Activated CD8-positive, alpha-beta memory T cell treated with anti-CD3 and anti-CD28 coated beads for 36 hours (primary cell): ENCODE measurements around the gene GLI1. TPM values are rescaled to one million over a fixed set of nuclear protein-coding genes. Genes with fewer than 3 reads are reported as not detected.
"Not testable (repeated sequence)": the region's sequence is repeated elsewhere in the genome, so short reads cannot be mapped to it uniquely, and the experiment has no call there.

Source experiments
- CTCF ChIA-PET: fragments of 350-600 bp; sonication (Branson Sonifier 250); formaldehyde crosslinking; loops from one replicate; lab custom pipeline; 2021; ENCODE audit warnings: antibody characterized with exemption; lab: Charles Lee
- POLR2A ChIA-PET: fragments of 350-600 bp; sonication (Branson Sonifier 250); formaldehyde crosslinking; loops from one replicate; lab custom pipeline; 2021; ENCODE audit warnings: antibody characterized with exemption; lab: Charles Lee
- total RNA-seq, 2 experiments: library from RNA; stranded (reverse); gene quantifications; one replicate each; pipeline ENCODE4 v1.2.3, GENCODE V29; 2021

GLI1 gene
- total RNA-seq, 2 experiments from 2014 or later: 0.46 to 0.50 TPM

DNA sequence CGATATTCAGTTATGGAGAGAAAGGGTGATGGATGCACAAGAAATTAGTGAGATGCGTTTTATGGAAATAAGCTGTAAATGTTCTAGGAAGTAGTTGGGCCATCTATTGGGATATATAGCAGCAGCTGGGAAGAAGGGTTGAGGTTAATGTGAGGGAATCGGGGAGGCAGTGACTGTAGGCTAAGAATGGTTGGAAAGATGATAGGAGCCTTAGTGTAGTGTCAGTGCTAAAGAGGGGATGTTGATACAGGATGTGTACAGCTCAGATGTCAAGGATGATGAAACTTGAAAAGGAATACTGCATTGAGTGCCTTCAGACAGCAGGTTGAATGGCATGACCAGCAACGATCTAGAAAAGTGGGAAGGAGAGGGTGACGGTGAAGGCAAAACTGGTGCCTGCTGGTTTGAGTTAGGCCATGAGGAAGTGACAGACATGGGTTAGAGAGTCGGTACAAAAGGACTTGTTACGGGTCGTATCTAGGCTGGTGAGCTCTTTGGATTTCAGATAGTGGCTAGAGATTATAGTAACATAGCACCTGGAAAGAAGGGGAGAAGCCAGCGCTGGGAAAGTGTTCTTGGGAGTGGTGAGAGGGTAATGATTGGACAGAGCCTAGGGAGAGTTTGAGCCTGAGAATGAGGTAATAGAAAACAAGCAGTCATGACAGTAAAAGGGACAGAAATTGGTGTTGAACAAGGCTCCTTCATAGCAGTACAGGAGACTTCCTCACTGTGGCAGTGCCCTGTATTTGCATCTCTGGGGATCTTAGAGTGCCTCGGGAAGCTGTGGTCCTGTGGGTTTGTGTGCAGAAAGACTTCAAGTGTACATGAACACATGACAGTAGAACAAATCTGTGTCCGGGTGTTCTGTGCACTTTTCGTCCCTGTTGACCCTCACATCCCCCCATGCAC lies 37.9 kb downstream of the GLI1 start:
- ChIA-PET POLR2A (interaction anchor here (0.5 to 0.6 kb wide), 2 partner anchors 11 to 17 kb away, joined by 3 to 4 read pairs; no protein-coding TSS in a partner anchor), CTCF (interaction anchor here (0.7 to 1.4 kb wide), 3 partner anchors 22 to 256 kb away, joined by 3 read pairs; no protein-coding TSS in a partner anchor)

DNA sequence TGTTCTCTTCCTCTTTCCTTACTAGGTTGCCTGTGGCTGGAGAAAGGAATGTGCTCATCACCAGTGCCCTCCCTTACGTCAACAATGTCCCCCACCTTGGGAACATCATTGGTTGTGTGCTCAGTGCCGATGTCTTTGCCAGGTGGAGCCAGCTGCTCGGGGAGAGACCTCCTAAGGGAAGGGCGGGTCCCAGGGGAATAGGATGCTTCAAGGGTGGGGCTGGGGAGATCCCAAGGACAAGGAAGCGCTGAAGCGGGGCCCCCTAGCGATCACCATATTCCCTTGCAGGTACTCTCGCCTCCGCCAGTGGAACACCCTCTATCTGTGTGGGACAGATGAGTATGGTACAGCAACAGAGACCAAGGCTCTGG lies 38.5 kb downstream of the GLI1 start:
- ChIA-PET CTCF (no interaction called here), POLR2A (interaction anchor here (0.6 kb wide), 1 partner anchor 11 kb away, joined by 4 read pairs; no protein-coding TSS in a partner anchor)

DNA sequence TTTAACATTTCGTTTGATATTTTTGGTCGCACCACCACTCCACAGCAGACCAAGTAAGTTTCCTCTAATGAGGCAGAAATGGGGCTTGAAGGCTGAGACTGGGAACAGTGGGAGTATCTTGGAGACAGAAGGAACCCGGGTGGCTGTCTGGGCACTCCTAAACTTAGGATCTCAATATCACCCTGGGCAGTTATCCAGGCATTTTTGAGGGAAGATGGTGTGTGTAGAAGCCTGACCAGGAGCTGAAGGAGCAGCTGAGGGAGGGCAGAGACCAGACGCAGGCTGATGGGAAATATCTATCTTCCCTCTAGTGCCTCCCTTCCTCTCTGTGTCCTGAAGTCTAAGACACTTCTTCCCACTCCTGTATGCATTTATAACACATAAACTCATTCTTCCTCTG lies 39.0 kb downstream of the GLI1 start:
- POLR2A ChIA-PET: no interaction called here
- CTCF ChIA-PET: no interaction called here

DNA sequence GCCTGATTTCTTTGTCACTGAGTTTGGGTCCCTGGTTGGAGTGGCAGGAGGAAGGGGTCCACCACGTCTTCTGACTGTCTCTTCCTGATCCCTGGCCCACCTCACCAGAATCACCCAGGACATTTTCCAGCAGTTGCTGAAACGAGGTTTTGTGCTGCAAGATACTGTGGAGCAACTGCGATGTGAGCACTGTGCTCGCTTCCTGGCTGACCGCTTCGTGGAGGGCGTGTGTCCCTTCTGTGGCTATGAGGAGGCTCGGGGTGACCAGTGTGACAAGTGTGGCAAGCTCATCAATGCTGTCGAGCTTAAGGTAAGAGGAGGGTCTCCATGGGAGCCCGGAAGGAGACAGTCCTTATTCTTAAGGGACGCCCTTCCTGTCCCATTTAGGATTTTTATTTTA lies 40.6 kb downstream of the GLI1 start:
- ChIA-PET CTCF (no interaction called here), POLR2A (no interaction called here)

DNA sequence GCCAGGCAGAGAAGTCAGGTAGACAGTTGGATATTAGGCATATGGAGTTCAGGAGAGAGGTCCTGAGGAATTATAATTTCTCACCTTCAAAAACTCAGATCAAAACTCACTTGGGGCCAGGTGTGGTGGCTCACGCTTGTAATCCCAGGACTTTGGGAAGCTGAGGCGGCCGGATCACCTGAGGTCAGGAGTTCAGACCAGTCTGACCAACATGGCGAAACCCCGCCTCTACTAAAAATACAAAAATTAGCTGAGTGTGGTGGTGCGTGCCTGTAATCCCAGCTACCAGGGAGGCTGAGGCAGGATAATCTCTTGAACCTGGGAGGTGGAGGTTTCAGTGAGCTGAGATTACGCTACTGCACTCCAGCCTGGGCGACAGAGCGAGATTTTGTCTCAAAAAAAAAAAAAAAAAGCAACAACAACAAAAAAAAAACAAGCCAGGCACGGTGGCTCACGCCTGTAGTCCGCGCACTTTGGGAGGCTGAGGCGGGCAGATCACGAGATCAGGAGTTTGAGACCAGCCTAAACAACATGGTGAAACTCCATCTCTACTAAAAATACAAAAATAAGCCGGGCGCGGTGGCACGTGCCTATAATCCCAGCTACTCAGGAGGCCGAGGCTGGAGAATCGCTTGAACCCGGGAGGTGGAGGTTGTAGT lies 42.9 kb downstream of the GLI1 start:
- CTCF ChIA-PET: interaction anchor here (0.6 kb wide), 2 partner anchors 22 to 100 kb away, joined by 3 to 4 read pairs; no protein-coding TSS in a partner anchor
- POLR2A ChIA-PET: interaction anchor here (0.6 to 1.4 kb wide), 2 partner anchors 13 to 238 kb away, joined by 3 to 9 read pairs; no protein-coding TSS in a partner anchor

DNA sequence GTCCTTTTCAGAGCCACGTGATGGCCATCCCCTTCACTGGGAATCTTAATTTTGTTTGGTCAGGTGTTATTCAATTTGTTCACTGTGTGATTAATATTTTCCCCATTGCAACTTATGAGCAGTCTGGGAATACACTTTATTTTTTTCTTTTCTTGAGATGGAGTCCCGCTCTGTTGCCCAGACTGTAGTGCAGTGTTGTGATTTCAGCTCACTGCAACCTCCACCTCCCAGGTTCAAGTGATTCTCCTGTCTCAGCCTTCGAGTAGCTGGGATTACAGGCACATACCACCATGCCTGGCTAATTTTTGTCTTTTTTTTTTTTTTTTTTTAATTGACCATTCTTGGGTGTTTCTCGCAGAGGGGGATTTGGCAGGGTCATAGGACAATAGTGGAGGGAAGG lies 47.0 kb downstream of the GLI1 start:
- CTCF ChIA-PET: interaction anchor here (1.1 kb wide), 1 partner anchor 10 kb away, joined by 3 read pairs; no protein-coding TSS in a partner anchor
- POLR2A ChIA-PET: not testable (repeated sequence)

DNA sequence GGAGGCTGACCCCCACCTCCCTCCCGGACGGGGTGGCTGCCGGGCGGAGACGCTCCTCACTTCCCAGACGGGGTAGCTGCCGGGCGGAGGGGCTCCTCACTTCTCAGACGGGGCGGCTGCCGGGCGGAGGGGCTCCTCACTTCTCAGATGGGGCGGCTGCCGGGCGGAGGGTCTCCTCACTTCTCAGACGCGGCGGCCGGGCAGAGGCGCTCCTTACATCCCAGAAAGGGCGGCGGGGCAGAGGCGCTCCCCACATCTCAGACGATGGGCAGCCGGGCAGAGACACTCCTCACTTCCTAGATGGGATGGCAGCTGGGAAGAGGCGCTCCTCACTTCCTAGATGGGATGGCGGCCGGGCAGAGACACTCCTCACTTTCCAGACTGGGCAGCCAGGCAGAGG lies 48.2 kb downstream of the GLI1 start:
- POLR2A ChIA-PET, CTCF ChIA-PET: not testable (repeated sequence)

DNA sequence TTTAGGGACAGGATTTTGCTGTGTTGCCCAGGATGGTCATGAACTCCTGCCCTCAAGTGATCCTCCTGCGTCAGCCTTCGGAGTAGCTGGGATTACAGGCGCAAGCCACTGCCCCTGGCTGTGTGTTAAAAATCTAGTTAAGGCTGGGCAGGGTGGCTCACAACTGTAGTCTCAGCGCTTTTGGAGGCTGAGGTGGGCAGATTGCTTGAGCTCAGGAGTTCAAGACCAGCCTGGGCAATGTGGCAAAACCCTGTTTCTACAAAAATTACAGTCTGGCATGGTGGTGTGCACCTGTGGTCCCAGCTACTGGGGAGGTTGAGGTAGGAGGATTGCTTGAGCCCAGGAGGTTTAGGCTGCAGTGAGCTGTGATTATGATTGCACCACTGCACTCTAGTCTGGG lies 51.6 kb downstream of the GLI1 start:
- POLR2A ChIA-PET: interaction anchor here (1.0 kb wide), 1 partner anchor 9 kb away, joined by 5 read pairs; no protein-coding TSS in a partner anchor
- CTCF ChIA-PET: interaction anchor here (0.7 kb wide), 1 partner anchor 100 kb away, joined by 3 read pairs; no protein-coding TSS in a partner anchor

DNA sequence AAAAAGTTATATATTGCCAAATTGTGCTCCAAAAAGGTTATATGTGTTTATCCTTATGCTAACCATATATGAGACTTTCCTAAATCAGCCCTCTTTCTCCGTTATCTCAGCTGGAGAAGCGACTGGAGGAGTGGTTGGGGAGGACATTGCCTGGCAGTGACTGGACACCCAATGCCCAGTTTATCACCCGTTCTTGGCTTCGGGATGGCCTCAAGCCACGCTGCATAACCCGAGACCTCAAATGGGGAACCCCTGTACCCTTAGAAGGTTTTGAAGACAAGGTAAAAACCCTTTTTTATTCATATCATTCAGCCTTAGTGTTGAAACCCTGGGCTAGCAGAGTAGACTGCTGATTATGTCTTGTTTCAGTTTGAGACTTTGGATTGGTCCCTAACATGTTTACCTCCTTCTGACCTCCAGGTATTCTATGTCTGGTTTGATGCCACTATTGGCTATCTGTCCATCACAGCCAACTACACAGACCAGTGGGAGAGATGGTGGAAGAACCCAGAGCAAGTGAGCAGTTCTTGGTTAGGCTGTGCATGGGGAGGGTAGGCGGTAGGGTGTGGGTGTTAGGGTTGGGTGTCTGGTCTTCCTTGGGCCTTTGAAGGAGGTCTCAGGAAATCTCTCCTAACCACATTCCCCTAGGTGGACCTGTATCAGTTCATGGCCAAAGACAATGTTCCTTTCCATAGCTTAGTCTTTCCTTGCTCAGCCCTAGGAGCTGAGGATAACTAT lies 52.2 kb downstream of the GLI1 start:
- CTCF ChIA-PET: interaction anchor here (0.7 kb wide), 1 partner anchor 100 kb away, joined by 3 read pairs; no protein-coding TSS in a partner anchor
- POLR2A ChIA-PET: interaction anchor here (1.0 kb wide), 1 partner anchor 8 kb away, joined by 5 read pairs; no protein-coding TSS in a partner anchor

DNA sequence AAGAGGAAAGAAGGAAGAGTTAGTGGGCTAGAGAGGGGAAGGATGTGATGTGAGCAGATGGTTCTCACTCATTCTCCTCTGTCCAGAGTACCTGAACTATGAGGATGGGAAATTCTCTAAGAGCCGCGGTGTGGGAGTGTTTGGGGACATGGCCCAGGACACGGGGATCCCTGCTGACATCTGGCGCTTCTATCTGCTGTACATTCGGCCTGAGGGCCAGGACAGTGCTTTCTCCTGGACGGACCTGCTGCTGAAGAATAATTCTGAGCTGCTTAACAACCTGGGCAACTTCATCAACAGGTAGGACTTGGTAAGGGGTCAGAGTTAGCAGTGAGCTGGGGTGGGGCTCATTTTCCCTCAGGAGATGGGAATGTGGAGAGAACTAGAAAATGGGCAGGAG lies 53.1 kb downstream of the GLI1 start:
- ChIA-PET CTCF (no interaction called here), POLR2A (no interaction called here)

DNA sequence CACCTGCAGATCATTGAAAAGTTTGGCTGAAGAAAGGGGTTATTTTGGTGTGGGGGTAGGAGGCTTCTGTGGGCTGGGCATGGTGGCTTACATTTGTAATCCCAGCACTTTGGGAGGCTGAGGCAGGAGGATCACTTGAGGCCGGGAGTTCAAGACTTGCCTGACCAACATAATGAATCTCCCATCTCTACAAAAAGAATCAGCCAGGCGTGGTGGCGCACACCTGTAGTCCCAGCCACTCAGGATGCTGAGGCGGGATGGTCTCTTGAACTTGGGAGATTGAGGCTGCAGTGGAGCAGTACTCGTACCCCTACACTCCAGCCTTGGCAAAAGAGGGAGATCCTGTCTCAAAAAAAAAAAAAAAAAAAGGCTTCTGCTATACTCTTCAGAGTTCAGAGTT lies 53.7 kb downstream of the GLI1 start:
- CTCF ChIA-PET: interaction anchor here (0.6 kb wide), 1 partner anchor 76 kb away, joined by 3 read pairs; no protein-coding TSS in a partner anchor

DNA sequence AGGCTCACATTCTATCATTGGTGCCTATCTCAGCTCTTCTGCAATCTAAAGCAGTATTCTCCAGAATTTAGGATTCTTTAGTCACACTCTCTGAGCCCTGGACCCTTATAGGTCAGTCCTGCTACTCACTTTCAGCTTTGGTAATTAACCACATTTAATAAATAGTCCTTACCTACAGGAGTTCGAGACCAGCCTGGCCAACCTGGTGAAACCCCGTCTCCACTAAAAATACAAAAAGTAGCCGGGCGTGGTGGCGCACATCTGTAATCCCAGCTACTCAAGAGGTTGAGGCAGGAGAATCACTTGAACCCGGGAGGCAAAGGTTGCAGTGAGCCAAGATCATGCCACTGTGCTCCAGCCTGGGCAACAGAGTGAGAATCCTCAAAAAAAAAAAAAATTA lies 54.1 kb downstream of the GLI1 start:
- ChIA-PET CTCF (interaction anchor here (0.6 kb wide), 1 partner anchor 76 kb away, joined by 3 read pairs; no protein-coding TSS in a partner anchor), POLR2A (interaction anchor here (0.5 kb wide), 1 partner anchor 8 kb away, joined by 3 read pairs; no protein-coding TSS in a partner anchor)

More for the DNA sequence above, 53.7 kb downstream of the GLI1 start:
- POLR2A ChIA-PET: interaction anchor here (0.5 kb wide), 1 partner anchor 8 kb away, joined by 3 read pairs; no protein-coding TSS in a partner anchor

DNA sequence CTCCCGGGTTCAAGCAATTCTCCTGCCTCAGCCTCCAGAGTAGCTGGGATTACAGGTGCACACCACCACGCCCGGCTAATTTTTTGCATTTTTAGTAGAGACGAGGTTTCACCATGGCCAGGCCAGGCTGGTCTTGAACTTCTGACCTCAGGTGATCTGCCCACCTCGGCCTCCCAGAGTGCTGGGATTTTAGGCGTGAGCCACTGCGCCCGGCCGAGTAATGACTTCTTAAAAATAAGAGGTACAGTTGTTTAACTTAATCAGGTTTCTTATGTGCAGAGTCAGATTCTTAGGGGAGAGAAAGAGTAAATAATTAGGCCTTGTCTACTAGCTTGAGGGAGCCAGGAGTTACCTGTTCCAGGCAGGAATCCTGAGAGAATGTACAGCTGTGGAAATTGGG lies 54.7 kb downstream of the GLI1 start:
- POLR2A ChIA-PET: not testable (repeated sequence)
- CTCF ChIA-PET: interaction anchor here (0.5 kb wide), 1 partner anchor 20 kb away, joined by 3 read pairs; no protein-coding TSS in a partner anchor

DNA sequence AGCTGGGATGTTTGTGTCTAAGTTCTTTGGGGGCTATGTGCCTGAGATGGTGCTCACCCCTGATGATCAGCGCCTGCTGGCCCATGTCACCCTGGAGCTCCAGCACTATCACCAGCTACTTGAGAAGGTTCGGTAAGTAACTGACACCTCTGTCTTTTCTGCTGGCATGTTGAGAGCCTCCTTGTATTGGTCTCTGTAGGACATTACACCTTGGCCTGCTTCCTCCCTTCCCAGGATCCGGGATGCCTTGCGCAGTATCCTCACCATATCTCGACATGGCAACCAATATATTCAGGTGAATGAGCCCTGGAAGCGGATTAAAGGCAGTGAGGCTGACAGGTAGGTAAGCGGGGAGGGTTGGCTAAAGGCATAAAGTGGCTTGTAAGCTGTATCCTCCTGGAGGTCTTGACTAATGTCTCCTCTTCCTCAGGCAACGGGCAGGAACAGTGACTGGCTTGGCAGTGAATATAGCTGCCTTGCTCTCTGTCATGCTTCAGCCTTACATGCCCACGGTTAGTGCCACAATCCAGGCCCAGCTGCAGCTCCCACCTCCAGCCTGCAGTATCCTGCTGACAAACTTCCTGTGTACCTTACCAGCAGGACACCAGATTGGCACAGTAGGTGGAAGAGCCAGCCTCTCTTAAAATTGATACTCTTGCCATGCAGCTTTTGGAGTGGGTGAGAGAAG lies 55.3 kb downstream of the GLI1 start:
- CTCF ChIA-PET: no interaction called here
- POLR2A ChIA-PET: no interaction called here

DNA sequence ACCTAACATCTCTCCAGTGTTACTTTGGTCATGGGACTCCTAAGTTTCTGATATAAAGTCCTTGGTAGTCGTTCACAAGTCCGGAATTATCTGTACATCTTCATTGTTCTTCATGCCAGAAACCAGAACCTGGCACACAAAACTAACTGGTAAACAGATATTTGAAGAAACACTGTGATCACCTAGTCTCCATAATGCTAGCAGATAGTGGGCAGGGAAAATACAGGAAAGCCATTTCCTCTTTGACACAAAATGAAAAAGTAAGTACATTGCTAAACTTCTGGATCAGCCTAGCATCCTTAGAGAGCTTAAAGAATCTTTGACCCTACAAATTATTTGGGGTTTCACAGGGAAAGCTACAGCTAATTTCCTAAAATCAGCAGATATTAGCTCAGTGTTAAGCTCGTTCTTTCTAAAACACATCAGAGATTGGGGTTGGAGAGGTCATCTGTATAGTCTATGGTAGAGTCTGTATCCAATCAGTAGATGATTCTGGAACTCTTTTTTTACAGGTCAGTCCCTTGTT lies 55.9 kb downstream of the GLI1 start:
- CTCF ChIA-PET: no interaction called here
- POLR2A ChIA-PET: no interaction called here

DNA sequence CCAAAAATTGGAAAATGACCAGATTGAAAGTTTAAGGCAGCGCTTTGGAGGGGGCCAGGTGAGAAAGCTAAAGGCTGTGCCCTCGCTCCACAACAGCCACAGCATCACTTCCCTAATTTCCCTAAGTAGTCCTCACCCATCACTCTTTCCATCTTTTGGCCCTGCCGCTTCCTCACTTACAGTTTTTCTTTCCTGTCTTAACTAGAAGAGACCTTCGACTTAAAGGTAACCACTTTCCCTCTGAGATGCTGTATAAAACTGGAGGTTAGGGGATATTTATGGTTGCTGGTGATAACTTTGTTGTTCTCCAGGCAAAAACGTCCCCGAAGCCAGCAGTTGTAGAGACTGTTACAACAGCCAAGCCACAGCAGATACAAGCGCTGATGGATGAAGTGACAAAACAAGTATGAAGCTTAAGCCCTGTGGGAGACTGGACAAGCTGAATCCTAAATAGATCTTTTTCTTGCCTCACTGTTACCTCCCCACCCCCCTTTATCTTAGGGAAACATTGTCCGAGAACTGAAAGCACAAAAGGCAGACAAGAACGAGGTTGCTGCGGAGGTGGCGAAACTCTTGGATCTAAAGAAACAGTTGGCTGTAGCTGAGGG lies 56.5 kb downstream of the GLI1 start:
- ChIA-PET CTCF (interaction anchor here (1.5 kb wide), 1 partner anchor 105 kb away, joined by 3 read pairs; no protein-coding TSS in a partner anchor), POLR2A (interaction anchor here (1.6 kb wide), 1 partner anchor 31 kb away, joined by 4 read pairs; the partner anchor contains the start of gene DCTN2)

DNA sequence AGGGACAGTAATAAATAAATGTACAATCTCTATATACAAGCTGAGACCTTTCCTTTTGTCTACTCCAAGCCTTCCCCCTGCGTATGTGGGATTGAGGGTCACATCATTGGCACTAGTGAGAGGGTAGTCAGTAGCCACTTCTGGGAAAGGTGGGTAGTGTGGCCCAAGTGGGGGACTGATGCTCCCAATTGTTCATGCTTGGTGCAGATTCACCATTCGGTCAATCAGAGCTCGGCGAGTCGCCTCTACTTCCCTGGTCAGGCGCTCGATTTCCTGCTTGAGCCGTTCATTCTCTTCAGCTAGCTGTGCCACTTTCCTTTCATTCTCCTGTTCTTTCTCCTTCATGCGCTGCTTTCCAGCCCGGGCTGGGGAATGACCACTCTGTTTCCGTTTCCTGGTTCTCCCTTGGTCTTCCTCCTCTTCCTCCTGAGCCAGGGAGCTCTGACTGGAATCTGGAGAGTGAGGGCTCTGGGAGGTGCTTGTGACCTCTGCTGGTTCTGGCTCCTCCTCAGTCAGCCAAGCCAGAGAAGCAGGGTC lies 57.1 kb downstream of the GLI1 start:
- POLR2A ChIA-PET: interaction anchor here (1.6 kb wide), 1 partner anchor 30 kb away, joined by 4 read pairs; the partner anchor contains the start of gene DCTN2
- CTCF ChIA-PET: interaction anchor here (0.6 to 1.5 kb wide), 2 partner anchors 10 to 104 kb away, joined by 3 read pairs; no protein-coding TSS in a partner anchor
